GM12801 (cell line): Measurements from ENCODE around the gene SLC12A9.

Experiments used
- TF ChIP-seq, protein P1 (sequence below): IDR thresholded peaks from one replicate; pipeline ENCODE4 v1.5.1; 2011; ENCODE audit warnings: control low read depth; ENCODE audit not compliant: insufficient read length; ENCODE audit errors: extremely low read depth

The SLC12A9 gene

DNA sequence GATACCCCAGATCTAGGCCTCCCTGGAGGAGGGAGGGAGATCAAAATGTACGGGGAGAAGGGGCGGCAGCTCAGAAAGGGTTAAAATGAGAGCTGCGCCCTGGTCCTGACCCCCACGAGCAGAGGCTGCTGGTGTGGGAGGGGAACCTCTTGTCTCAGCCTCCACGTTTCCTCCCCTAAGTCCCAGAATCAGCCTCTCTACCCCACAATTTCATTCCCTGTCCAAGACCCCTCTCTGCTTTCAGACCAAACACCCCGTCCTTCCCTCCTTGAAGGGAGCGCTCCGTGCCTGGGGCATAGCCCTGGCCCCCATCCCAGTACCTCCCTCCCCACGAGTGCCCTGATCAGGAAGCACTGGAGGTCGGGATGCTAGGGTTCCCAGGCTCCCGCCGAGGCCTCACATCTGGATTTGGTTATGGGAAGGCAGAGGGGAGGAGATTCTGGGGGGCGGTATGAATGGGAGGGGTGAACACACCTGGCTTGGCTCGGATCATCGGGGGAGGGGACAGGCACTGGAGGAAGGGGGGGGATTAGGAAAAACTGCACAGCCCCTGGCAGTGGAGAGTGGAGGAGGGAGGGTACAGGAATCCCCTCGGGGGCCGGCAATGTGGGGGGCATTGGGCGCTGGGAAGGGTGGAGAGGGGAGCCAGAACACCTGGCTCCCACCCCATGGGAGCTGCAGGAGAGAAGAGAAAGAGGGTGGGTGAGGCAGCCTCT, 27.9 kb upstream of the SLC12A9 start:
- TF ChIP-seq, protein P1, sequence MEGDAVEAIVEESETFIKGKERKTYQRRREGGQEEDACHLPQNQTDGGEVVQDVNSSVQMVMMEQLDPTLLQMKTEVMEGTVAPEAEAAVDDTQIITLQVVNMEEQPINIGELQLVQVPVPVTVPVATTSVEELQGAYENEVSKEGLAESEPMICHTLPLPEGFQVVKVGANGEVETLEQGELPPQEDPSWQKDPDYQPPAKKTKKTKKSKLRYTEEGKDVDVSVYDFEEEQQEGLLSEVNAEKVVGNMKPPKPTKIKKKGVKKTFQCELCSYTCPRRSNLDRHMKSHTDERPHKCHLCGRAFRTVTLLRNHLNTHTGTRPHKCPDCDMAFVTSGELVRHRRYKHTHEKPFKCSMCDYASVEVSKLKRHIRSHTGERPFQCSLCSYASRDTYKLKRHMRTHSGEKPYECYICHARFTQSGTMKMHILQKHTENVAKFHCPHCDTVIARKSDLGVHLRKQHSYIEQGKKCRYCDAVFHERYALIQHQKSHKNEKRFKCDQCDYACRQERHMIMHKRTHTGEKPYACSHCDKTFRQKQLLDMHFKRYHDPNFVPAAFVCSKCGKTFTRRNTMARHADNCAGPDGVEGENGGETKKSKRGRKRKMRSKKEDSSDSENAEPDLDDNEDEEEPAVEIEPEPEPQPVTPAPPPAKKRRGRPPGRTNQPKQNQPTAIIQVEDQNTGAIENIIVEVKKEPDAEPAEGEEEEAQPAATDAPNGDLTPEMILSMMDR = no peak

DNA sequence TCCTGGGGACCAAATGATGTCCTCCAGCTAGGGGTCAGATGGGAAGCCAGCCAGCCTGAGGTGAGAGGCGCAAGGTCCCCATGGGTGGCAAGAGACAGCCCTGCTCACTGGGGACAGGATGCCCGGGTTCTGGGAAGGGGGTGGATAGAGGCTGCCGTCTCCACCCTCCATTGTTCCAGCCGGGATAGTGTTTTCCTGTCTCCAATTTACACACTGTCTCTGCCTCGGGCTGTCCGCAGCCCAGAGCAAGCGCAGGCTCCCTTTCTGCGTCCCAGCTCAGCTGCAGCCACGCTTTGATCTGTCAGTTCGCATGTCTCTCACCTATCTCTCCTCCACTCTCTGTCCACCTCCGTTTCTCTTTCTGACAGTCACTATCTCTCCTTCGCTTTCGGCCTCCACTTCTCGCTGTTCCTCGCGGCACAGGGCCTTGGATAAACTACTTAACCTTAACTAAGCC, 27.3 kb upstream of the SLC12A9 start:
- TF ChIP-seq, protein P1 = no peak

DNA sequence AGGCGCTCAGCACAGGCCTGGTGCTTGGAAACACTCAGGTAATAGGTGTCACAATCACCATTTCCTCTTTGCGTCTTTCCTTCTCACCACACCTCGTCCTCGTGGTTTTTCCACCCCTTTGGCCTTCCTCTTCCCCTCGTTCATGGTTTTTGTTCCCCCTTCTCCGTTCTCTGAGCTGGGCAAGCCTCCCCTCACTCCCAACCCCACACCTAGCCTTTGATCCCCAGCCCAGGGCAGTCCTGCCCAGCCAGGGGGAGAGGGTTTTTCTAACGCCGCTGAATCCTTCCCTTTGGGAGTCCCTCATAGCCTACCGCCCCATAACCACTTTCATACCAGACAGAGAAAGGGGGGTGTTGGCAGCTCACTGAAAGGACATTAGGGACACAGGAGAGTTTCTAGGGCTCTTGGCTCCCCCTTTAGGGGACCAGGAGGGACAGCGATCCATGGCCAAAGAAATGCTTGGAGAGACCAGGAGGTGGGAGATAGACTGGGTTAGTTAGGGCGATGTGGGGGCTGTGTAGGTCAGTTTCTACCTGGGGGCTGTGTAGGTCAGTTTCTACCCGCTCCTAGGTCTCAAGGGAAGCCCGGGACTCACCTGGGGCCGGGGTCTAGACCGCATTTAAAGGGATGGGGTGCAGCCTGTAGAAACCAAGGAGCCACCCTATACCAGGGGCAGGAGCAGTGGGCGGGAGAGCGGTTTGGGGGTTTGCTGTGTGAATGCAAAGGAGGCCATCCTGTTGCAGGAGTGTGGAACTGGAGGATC, 26.6 kb upstream of the SLC12A9 start:
- TF ChIP-seq, protein P1 = no peak

DNA sequence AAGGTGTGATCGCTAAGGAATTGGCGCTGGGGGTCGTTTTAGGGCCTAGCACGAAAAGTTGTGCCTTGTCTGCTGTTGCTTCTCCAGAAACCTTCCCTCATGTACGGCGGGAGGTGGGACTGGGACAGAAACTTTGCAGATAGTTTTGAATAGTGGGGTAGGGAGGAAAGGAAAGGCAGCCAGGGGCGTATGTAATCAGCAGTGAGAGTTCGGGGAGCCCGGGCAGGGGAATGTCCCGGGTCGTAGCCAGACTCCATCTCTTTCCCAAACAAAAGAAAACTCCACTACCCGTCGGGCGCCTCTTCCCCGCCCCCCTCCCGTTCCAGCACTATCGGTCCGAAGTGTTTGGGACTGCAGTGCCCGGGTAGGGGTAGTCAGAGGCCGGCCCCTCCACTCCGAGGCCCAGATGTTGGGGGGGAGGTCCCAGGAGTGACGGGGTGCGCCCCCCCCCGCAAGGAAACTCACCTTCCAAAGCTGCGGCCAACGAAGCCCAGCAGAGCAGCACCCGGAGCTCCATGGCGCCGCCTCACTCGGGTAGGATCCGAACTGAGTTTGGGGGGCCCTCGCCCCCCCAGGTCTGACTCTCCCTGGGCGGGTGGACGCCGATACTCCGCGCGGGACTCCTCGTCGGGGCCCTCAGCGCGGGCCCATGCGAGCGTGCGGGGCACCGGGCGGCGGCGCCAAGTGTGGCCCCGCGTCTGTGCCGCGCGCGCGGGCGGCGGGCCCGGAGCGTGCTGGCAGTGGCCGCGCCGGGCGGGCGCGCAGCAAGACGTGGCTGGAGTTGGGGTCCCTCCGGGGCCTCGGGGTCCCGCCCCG, 25.8 kb upstream of the SLC12A9 start:
- TF ChIP-seq, protein P1 = no peak

DNA sequence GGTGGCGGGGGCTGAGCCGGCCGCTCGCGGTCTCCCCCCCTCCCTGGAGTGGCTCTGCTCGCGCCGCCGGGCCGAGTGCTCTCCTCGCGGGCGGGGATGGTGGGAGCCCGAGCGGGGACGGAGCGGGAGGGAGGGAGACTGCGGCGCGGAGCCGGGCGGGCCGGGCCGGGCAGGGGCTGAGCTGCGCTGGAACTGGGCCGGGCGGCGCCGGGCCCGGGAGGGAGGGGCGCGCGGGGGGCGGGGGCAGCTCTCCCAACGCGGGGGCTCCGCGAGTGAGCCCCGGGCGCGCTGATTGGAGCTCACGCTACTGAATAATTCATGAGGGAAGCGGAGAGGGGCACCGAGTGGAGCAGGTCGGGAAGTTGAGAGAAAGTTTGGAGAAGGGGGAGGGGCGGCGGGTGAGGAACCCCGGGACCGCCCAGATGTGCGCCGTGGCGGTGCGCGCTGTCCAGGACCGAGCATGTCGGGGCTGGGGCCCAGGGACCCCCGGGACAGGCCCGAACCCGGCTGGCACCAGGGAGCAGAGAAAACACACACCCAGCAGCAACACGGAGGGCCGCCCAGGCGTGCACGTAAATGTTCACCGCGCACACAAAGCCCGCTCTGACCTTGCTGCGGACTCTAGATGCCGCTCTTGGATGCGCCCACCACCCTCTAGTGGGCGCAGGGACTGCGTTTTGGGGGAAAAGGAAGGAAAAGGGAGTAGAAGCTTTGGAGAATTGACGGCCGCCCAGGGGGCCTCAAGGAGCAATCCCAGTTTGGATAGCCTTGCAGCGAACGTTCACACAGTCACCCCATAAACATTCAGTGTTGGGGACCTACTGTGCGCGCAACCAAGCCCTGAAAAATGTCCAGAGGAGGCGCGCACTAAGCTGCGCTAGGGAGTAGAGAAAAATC, 24.9 kb upstream of the SLC12A9 start, which contains the start of gene EPHB4:
TSS of gene EPHB4 (minus strand) at position 194 of the 897 bp plus-strand sequence. CDS start 493 bp downstream, outside the sequence.
- TF ChIP-seq, protein P1 = no peak

DNA sequence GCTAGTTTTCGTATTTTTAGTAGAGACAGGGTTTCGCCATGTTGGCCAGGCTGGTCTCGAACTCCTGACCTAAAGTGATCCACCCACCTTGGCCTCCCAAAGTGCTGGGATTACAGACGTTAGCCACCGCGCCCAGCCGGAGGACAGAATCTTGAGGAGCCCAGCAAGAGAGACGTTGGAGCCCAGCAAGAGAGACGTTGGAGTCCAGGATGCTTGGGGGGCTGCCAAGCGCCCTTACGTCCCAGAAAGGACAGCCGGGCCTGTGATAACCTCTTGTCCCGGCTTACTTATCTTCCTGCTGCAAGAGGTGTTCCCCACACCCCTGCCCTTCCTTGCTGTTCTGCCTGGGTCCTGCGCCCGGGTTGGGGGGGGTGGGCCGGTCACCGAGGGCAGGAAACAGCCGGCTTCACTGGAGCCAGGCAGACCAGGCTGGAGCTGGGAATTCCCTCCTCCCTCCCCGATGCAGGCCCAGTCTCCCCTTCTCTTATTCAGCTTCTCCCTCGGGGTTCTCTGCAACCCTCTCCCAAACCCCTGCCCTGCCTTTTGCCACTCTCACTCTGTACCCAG, 23.3 kb upstream of the SLC12A9 start:
- TF ChIP-seq, protein P1 = no peak
